Islet of Langerhans (tissue), 1 donor: Measurements from ENCODE around the gene RP9.
A peak's percentile ranks its signal among the peaks of the same experiment; 100 is the strongest.

Experiments used
- FAIRE-seq: peaks from one replicate; lab custom pipeline; 2011; peaks lifted over from hg19 to GRCh38; lab: Jason Lieb, UNC

RP9 gene, protein sequence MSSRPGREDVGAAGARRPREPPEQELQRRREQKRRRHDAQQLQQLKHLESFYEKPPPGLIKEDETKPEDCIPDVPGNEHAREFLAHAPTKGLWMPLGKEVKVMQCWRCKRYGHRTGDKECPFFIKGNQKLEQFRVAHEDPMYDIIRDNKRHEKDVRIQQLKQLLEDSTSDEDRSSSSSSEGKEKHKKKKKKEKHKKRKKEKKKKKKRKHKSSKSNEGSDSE

DNA sequence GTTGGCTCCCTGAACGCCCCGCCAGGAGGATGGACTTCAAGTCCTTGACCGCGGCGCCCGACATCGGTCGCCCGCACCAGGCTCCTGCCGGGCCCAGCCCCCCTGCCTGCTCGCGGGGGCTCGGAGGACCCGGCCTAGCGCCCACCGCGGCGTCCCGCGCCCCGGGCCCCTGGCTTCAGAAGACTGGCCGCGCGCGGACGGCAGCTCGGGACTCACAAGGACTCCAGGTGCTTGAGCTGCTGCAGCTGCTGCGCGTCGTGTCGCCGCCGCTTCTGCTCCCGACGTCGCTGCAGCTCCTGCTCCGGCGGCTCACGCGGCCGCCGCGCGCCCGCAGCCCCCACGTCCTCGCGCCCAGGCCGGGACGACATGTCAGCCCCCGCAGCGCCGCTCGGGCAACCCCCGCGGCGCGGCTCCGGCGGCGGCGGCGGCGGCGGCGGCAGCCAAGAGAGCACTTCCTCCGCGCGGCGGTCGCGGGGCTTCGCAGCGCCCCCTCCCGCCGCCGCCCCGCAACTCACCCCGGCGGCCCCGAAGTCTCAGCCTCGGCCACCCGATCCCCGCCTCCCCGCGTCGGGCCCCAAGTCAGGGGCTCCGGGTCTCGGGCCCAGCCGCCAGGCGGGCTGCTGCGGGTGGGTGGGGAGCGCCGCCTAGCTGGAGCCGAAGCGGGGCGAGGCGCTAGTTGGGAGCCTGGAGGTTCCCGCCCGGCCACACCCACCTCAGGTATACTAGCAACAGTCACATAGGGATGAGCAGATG lies at the start of gene RP9:
RP9 (minus strand) TSS at position 400 of the 753 bp plus-strand sequence; CDS start at position 368, 32 bp downstream.
- FAIRE-seq = no peak

DNA sequence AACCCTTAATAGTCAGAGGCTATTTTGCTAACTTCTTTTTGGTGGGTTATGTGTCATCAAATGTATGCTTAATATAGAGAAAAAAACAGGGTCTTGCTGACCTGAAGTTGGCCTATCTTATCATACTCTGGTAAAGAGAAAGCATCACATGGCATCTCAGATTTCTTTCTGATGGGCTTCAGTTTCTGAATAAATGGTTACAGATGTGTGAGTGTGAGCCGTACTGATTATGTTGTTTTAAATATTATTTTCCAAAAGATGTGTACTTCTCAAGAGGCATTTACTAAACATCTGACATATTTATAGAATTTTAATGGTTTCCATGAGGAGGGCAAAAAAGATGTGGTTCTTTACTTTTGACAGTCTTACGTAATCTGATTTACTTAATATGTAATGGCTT lies 48.6 kb upstream of the RP9 start:
- FAIRE-seq = no peak

DNA sequence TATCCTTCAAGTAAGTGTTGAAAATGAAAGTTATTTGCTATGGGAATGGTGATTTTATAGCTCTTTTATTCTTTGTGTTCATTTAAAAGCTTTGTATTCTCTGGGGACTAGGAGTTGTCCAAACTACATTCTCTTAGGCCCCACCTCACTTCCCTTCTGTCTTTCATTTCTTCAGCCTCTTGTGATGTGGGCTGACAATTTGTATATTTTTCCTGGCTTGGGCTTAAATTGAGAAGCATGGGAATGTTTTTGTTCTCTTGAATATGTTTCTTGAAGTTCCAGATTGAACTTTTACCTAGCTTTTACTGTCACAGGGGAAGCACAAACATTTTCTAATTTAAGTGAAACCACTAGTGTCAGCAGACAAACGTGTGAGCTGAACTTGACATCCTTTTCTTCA lies 48.1 kb upstream of the RP9 start:
- FAIRE-seq = no peak

DNA sequence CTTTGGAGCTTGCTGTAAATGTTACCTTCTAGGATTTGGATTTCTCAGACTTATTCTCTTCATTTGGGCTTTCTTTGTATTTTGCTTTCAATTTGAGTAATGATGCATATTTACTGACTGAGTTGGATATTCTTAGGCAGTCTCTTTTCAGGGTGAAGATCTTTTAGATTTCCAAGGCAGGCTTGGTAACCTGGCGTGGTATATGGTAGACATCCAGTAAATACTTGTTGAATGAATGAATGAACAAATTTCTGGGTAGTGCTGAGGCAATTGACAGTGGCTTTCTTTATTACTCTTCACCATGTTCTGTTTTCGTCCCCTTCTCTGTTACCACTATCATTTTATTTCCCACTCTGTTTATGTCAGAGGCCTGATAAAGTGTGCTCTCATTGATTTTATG lies 47.2 kb upstream of the RP9 start:
- FAIRE-seq = no peak

DNA sequence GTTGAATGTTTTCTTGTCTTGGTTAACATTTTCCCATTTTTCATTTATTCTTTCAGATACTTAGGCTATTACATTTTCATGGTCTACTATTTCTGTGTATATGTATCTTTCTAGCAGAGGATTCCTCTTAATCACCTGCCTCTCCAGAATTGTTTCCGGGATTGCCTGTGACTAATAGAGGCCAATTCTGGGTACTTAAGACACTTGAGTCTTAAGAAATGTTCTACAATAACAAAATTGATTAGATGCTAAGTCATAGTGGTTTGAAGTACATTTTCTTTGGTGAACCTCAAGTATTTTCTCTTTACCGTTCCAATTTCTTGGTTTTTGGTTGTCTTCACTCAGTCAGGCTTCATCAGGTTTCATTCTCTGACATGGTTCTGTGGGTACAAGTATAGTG lies 46.6 kb upstream of the RP9 start:
- FAIRE-seq = no peak

DNA sequence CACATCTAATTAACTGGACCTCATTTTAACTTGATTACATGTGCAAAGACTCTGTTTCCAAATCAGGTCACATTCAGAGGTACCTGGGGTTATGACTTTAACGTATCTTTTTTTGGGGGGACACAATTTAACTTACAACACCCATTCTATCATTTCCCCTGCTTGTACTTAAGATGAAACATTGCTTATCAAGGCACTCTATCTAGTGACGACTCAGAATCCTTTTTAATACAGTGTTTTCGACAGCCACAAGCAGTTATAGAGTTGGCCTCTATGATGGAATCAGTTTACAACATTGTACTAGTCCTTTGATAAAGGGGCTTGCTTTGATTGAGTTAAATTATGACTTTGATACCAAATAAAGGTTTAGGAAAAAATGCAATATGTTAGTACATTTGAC lies 42.9 kb upstream of the RP9 start:
- FAIRE-seq = no peak

DNA sequence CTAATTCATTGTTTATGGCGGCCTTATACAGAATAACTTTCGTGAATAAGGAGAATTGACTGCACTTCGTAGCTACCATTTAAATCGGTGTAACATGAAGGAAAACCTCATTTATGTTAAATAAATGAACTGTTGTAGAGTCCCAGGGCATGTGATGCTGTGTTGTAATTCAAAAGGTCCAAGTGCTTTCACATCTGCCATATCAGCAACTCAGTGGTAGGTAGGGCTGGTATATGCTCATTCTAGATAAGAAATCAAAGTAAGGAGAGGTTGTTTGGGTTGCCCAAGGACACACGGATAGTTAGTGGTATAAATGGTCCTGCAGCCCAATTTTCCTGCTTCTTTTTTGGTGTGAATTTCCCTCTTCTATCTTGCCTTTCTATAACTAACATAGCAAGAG lies 36.0 kb upstream of the RP9 start:
- no peak for FAIRE-seq

DNA sequence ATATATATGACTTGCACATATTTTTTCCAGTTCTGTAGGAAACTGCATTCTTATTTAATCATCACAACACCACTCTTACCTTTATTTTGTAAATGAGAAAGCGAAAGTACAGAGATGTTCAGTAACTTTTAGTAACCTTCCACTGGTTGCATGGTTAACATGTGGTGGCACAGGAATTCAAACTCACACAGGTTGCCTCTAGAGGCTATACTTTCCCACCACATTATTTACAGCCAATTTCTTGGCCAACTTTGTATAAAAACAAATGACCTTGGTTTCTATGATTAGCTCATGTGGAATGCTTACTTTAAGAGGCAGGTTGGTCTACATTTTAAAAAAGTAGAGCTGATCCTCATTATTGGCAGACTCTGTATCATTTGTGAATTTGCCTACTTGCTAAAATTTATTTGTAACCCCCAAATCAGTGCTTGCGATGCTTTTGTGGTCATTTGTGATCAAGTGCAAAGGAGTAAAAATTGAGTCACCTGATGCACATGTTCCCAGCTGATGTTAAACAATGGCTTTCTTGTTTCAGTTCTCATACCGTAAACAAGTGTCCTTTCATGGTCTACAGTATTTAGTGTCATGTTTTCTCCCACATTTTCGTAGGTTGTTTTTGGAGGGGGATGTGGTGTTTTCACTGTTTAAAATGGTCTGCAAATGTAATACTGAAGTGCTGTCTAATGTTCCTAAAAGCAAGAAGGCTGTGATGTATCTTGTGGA lies 35.0 kb upstream of the RP9 start:
- FAIRE-seq = no peak

DNA sequence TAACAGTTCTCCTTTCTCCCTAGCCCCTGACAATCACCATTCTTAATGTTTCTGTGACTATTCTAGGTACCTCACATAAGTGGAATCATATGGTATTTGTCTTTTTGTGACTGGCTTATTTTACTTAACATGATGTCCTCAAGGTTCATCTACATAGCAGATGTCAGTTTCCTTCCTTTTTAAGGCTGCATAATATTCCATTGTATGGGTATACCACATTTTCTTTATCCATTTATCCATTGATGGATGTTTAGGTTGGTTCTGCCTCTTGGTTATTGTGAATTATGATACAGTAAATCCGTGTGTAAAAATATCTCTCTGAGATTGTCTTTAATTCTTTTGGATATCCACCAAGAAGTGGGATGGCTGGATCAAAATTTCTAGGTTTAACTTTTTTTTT lies 33.4 kb upstream of the RP9 start:
- no peak for FAIRE-seq

DNA sequence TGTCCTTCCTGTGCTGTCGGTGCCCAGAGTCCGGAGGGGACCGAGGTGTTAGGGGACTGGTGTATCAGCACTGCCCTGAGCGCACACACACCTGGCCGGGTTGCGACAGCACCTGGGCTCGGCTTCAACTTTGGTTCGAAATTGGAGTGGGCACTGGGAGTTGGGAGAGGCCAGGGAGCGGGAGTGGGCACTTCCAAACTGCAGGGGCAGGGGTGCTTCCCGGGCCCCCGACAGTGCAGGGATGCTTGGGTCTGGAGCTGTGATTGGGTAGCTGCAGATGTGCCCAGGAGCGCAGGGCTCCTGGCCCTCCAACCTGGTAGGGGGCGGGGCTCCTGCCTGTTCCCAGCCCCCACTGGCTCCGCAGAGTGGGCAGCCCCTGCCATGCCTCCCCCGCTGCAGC lies 27.9 kb upstream of the RP9 start:
- no peak for FAIRE-seq

DNA sequence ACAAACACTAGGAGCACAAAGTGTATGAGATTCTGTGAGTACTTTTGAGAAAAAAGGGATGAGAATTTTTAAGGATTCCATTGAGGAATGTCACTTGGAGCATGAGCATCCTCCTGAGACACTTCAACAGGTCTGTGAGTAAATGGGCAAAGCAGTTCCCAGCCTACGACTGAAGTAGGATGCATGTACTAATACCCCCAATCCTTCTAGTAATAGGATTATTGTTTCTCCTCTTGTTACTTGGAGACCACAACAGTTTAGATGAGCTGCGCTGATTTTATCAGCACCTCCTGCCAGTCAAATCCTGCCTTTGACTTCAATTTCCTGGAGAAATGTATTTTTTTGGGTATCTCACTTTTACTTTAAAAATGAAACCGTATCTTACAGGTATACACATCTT lies 21.0 kb upstream of the RP9 start:
- FAIRE-seq = no peak

DNA sequence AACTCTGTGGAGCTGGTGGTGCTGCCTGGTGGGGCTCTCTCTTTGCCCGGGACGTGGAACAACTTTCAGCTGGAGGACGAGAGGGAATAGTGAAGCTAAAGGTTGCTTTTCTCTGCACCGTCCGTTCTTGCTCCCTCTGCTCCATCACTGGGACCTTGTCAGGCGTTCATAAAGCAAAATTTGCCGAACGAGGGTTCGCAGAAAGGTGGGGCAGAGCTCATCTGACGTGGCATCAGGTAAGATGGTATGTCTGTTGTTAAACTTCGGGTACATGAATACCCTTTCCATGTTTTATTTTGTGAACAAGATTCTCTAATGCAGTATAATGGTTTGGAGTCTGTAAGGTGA lies 20.6 kb upstream of the RP9 start:
- no peak for FAIRE-seq

DNA sequence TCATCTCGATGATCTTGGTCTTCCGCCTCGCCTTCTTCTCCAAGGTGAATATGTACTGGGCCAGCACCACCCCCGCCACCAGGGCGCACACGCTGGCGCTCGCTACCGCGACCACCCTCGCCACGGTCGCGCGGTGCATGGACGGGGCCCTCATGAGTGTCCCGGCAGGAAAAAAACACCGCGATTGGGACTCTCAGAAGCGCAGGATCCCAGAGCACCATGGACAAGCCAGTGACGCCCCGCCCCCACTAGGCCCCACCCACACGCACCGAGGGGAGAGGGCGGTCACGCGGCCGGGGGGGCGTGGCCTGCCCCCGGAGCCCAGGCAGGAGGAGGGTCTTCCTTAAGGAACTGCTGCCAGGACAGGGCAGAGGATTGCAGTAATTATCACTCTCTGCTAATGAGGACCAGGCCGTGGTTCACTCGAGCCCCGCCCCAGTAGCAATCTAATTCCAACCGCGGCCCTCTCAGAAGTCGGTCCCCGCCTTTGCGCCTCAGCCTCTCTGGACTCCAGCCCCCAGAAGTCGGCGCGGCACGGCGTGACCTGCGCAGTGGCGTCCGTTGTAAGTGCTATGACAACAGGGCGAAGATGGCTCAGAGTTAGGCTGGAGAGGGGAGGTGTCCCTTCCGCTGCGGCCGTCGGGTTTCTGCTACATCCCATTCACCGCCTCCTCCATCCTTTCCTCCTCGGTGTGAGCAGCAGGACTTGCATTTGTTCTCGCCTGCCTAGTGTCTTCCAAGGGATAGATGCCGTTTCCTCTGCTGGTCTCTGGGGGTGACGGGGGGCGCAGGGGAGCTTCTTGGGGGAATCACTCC lies 20.0 kb upstream of the RP9 start, which contains the start of gene BBS9:
BBS9 (plus strand) TSS at position 575 of the 816 bp plus-strand sequence. CDS start 16,689 bp downstream, outside the sequence.
- peak; percentile 73 for FAIRE-seq

DNA sequence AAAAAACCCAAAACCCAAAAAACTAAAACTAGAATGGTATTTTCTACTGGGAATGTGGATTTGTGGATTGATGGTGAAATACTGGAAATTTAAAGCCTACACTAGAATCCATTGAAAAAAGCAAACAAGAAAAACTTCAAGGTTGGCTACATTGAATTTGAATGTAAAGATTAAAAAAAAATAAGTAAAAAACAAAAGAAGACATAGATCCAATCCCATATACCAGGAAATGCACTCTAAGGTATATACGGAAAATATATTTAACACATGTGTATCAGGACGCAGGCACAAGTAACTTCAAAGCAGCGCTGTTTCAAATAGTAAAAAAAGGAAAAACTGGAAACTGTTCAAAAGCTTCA lies 19.4 kb upstream of the RP9 start:
- FAIRE-seq = no peak

DNA sequence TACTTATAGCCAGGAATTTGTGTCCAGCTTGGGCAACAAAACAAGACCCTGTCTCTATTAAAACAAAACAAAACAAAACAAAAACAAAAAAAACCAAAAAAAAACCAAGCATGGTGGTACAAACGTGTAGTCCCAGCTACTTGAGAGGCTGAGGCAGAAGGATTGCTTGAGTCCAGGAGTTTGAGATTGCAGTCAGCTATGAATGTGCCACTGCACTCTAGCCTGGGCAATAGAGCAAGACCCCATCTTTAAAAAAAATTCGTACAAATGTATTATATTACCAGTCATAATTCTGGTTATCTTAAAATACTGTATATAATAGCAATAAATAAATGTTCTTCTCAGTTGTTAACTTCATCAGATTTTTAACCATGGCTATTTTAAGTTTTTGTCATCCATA lies 17.9 kb upstream of the RP9 start:
- FAIRE-seq = no peak

DNA sequence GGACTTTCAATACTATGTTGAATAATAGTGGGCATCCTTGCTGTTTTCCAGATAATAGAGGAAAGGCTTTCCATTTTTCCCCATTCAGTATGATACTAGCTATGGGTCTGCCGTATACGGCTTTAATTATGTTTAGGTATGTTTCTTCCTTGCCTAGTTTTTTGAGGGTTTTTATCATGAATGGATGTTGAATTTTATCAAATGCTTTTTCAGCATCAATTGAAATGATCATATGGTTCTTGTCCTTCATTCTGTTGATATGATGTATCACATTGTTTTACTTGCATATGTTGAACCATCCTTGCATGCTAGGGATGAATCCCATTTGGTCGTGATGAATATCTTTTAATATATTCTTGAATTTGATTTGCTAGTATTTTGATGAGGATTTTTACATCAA lies 9.2 kb upstream of the RP9 start:
- FAIRE-seq = no peak

DNA sequence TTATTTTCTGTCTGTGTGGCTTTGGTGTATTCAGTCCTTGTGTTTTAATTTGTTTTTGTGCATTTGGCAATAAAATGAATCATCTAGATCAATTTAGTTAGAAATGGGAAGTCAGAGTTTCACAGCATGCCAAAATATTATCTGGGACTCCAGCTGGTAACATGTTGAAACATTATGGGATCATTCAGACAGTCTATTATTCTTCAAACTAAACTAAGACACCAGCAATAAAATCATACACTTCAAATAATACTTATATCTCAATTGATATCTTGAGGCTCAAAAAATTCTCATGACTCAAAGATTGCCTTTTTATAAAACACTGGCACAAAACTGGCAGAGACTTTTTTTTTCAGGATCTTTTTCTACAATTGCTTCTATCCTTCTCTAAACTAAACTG lies 5.8 kb upstream of the RP9 start:
- no peak for FAIRE-seq

DNA sequence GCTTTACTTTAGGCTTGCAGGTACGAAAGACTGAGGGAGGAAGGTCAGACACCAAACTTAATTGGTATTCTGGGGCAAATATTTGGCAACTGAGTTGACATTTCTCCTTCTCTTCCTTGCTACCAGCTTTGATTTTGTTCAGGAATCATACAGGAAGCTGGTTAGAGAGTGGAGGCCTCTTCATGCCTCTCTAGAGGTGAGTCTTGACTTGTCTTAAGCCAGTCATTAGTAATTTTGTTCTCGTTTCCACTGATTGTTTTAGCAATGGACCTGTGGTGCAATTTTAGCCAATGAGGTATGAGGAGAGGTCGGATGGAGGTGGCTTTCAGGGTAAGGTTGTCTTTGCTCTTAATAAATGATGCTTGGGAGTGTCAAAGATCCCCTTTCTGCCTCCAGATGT lies 2.4 kb upstream of the RP9 start:
- no peak for FAIRE-seq

DNA sequence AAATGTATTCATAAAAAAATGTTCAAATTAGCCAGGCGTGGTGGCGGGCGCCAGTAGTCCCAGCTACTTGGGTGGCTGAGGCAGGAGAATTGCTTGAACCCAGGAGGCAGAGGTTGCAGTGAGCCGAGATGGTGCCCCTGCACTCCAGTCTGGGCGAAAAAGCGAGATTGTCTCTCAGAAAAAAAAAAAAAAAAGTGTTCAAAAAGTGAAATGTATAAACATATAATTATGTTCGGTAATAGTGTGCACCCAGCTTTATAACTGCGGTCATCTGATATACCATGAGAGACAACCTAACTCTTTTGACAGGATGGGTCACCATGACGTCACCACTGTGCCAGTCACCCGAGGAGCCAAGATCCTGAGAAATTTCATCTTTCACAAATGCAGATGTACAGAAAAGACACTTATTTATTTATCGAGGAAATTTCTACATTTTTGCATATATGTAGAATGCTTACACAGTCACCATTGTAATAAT lies 594 bp upstream of the RP9 start:
- no peak for FAIRE-seq

DNA sequence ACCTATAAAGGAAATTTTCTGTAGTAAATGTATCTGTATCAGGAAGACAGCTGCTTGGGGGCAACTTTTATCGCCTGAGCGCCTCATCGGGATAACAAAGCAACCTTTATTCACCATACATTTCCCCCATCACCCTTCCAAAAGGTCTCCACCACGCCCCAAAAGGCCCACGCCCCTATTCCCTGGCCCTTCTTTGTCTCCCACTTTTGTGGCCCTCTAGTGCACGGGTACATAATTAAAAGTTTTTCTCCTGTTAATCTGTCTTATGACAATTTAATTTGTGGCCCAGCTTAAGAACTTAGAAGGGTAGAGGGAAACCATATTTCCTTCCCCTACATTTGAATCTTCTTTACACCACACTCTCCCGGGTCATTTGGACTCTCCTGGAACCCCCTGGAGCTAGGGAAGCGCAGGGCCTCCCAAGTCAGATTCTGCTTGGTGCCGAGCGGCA lies 625 bp downstream of the RP9 start:
- peak; percentile 13 for FAIRE-seq

DNA sequence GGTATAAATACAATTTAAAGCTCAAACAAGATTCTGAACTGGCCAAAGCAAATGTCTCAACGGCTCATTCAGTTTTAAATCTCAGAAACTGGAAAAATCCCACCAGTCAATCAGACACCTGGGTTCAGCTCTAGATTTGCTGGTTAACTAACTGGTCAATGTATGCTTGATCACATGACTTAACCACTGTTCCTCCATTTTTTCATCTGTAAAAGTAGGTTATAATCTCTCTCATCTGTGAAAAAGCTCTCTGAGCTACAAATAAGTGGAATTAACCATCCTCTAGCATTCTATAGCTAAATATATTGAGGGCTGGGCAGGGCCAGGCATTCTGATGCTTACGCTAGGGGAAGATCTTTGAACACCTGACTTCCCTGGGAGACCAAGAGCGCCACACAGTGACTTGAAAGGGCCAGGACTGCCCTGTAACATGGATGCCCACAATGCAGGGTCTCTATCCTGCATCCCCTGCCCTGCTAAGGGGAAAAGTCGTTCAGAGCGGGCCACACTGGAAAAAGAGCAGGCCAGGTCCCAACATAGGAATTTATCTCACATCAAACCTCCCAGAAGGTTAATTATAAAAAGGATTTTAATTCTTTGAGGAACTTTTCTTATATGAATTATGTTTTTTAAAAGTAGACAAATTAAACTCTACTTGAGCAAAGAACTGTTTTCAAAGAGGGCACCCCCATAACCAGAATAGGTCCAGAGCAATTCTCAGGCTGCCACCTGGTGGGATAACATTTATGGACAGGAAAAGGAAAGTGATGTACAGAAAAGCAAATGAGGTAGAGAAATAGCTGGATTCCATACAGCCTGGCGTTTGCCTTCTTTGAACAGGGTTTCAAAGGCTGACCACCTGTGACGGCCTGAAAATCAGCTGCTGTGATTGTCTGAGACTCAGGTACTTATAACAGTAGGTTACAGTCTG lies 1.8 kb downstream of the RP9 start:
- FAIRE-seq = peak; percentile 79
